GM12892 (cell line): ENCODE measurements around the gene MTFP1.

Experiments
- POLR2A ChIP-seq: IDR thresholded peaks from 2 replicates; pipeline ENCODE4 v1.6.1; 2011; ENCODE audit warnings: low read depth, low read length, control low read depth
- POLR2AphosphoS5 ChIP-seq: IDR thresholded peaks from 2 replicates; pipeline ENCODE4 v1.6.1; 2011; ENCODE audit warnings: low read depth, low read length, control low read depth
- TAF1 ChIP-seq: IDR thresholded peaks from 2 replicates; pipeline ENCODE4 v1.6.1; 2011; ENCODE audit warnings: low read depth, mild to moderate bottlenecking, control low read depth, low read length, borderline replicate concordance

DNA sequence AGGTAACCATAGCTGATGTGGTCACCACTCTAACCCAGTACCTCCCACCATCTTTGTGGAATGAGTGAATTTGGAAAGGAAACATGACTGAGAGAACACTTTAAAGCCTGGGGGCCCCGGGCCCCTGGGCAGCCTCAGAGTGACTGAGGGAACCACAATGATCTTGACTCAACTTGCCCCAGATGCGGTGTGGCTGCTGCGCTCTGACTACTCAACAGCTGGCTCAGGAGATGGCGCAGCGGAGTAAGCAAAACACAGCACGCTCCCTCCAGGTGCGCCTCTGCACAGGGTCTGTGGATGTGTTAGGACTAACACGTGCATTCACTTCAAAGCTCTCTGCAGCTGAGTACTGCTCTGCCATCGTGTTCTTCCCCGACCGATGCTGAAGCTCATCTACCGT lies 44.3 kb upstream of the MTFP1 start:
- TF ChIP-seq POLR2A, result no peak
- no peak for TF ChIP-seq POLR2AphosphoS5
- no peak for TF ChIP-seq TAF1
